ENCODE measurements around the gene TRIM2. TPM values are rescaled to one million over a fixed set of nuclear protein-coding genes. Genes with fewer than 3 reads are reported as not detected.

Gene TRIM2
- total and polyA plus RNA-seq, 2 experiments from 2014 or later: 32.0 to 82.1 TPM

DNA sequence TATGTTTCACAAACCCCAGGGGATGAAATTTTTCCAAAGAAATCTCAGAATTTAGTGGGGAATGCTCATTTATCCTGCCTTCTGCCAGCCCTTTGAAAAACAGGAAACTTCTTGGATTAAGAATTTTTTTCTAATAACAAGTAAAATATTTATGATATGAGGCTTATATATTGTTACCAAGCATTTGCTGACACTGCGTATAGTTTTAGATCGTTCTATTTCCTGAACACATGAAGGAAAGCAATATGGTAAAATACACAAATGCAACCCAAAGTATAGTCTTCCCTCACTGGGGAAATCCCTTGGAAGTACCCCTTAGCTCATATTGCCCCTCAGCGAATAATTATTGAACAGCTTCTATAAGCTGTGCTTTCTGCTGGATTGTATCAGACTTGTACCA lies 85.9 kb downstream of the TRIM2 start:
- DNase-seq (ENCODE audit: low spot score): no peak
- 93% methylated on average over 3 of the region's 3 CpGs for WGBS (ENCODE audit: low lambda C conversion rate, missing lambda C conversion rate)
- Histone ChIP-seq H2AFZ (no peak overlapping the region), H3K4me1 (ENCODE audit: insufficient read depth) (no peaks in the 10 kb centered on the region), H3K4me2 (no peak overlapping the region), H3K27me3 (no peaks in the 10 kb centered on the region), H3K36me3 (replicated peaks; ENCODE audit: insufficient read depth, low read depth) (no peaks in the 10 kb centered on the region), H3K27ac (no peak overlapping the region), H3K9me3 (ENCODE audit: low read depth) (no peaks in the 10 kb centered on the region), H3K9me2 (replicated peaks; ENCODE audit: insufficient read depth) (no peaks in the 10 kb centered on the region), H4K20me1 (ENCODE audit: insufficient read depth, poor library complexity, severe bottlenecking) (no peaks in the 10 kb centered on the region), H3K4me3 (no peak overlapping the region), H3K79me2 (peaks cover 40% of the 10 kb centered on the region)
- TF ChIP-seq EZH2phosphoT487 (IDR thresholded peaks at IDR 0.05; ENCODE audit: low read depth, severe bottlenecking, unreplicated experiment): no peak
- no peak for TF ChIP-seq EZH2 (IDR thresholded peaks at IDR 0.05; ENCODE audit: borderline replicate concordance)

GRCh38 chr4:153291562-153291961 lies 87.3 kb downstream of the TRIM2 start:
- DNase-seq (ENCODE audit: low spot score): no peak
- TF ChIP-seq CTCF (IDR thresholded peaks at IDR 0.05; ENCODE audit: poor library complexity): no peak
- no peak for TF ChIP-seq EZH2phosphoT487 (IDR thresholded peaks at IDR 0.05; ENCODE audit: low read depth, severe bottlenecking, unreplicated experiment)
- H3K4me1 ChIP-seq (ENCODE audit: insufficient read depth): peaks cover 8% of the 10 kb centered on the region
- no peaks in the 10 kb centered on the region for H3K9me3 ChIP-seq (ENCODE audit: low read depth)
- 92% methylated on average over 2 of the region's 2 CpGs for WGBS (ENCODE audit: low lambda C conversion rate, missing lambda C conversion rate)
- peaks cover 26% of the 10 kb centered on the region for H3K79me2 ChIP-seq
- no peaks in the 10 kb centered on the region for H4K20me1 ChIP-seq (ENCODE audit: insufficient read depth, poor library complexity, severe bottlenecking)
- no peaks in the 10 kb centered on the region for H3K27me3 ChIP-seq
- no peak overlapping the region for H3K4me2 ChIP-seq
- H2AFZ ChIP-seq: no peak overlapping the region
- no peaks in the 10 kb centered on the region for H3K9me2 ChIP-seq (replicated peaks; ENCODE audit: insufficient read depth)
- H3K27ac ChIP-seq: no peak overlapping the region
- H3K36me3 ChIP-seq (replicated peaks; ENCODE audit: insufficient read depth, low read depth): no peaks in the 10 kb centered on the region
- H3K4me3 ChIP-seq: no peak overlapping the region

DNA sequence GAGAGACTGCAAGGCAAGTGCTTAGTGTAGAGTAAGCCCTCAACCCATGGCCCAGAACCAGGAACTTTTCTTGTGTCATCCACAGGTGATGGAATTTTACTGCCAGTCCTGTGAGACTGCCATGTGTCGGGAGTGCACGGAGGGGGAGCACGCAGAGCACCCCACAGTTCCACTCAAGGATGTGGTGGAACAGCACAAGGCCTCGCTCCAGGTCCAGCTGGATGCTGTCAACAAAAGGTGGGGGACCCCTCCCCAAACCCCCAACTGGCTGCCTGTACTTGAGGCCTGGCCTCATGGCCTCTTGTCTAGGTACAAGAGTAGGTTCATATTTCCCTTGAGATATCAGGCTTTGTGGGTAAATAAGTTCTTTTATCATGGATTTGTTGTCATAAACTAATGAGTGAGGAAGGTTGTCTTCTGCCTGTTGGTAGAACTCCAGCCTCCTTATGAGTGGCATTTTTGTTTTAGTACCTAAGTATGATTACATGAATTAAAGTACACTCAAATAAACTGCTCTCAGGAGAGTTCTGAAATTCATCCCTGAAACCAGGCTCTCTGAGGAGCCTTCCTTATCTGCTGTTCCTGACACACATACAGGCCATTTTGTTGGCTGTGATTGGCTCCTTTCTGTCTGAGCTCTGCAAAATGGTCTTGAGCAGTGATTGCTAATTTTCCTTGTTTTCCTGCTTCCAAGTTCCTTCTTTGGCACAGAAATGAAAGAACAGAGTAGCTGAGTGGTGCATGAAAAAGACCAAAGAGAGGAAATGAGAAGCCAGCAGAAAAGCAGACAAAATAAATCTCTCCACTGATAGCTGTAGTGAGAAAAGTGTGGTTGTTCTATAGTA lies 88.9 kb downstream of the TRIM2 start:
- Histone ChIP-seq H3K4me3 (no peak overlapping the region), H3K27ac (peak overlapping the region; percentile 1), H3K79me2 (peaks cover 12% of the 10 kb centered on the region), H3K36me3 (replicated peaks; ENCODE audit: insufficient read depth, low read depth) (no peaks in the 10 kb centered on the region), H3K27me3 (no peaks in the 10 kb centered on the region), H2AFZ (no peak overlapping the region), H3K4me2 (no peak overlapping the region), H3K9me3 (ENCODE audit: low read depth) (no peaks in the 10 kb centered on the region), H4K20me1 (ENCODE audit: insufficient read depth, poor library complexity, severe bottlenecking) (no peaks in the 10 kb centered on the region), H3K4me1 (ENCODE audit: insufficient read depth) (peaks cover 18% of the 10 kb centered on the region), H3K9me2 (replicated peaks; ENCODE audit: insufficient read depth) (no peaks in the 10 kb centered on the region)
- TF ChIP-seq CTCF (IDR thresholded peaks at IDR 0.05; ENCODE audit: poor library complexity): no peak
- TF ChIP-seq EZH2 (IDR thresholded peaks at IDR 0.05; ENCODE audit: borderline replicate concordance): no peak
- no peak for TF ChIP-seq EZH2phosphoT487 (IDR thresholded peaks at IDR 0.05; ENCODE audit: low read depth, severe bottlenecking, unreplicated experiment)
- DNase-seq (ENCODE audit: low spot score): no peak
- 98% methylated on average over 4 of the region's 4 CpGs for WGBS (ENCODE audit: low lambda C conversion rate, missing lambda C conversion rate)

DNA sequence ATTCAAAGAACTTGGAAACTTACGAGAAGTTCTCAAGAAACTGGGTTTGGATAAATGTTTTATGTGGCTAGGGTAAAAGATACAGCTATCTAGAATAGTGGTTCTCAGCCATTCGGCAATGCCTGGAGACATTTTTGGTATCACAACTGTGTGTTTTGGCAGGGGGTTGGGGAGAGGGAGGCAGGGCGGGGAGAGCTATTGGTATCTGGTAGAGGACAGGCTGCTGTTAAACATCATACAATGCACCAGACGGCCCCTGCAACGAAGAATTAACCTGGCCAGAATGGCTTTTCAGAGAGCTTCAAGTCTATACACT lies 89.5 kb downstream of the TRIM2 start:
- H3K27ac ChIP-seq: peak overlapping the region; percentile 1
- no peak overlapping the region for H2AFZ ChIP-seq
- H3K9me2 ChIP-seq (replicated peaks; ENCODE audit: insufficient read depth): no peaks in the 10 kb centered on the region
- H4K20me1 ChIP-seq (ENCODE audit: insufficient read depth, poor library complexity, severe bottlenecking): no peaks in the 10 kb centered on the region
- H3K4me3 ChIP-seq: no peak overlapping the region
- TF ChIP-seq CTCF (IDR thresholded peaks at IDR 0.05; ENCODE audit: poor library complexity): no peak
- no peak for TF ChIP-seq EZH2phosphoT487 (IDR thresholded peaks at IDR 0.05; ENCODE audit: low read depth, severe bottlenecking, unreplicated experiment)
- TF ChIP-seq EZH2 (IDR thresholded peaks at IDR 0.05; ENCODE audit: borderline replicate concordance): no peak
- no peak overlapping the region for H3K4me2 ChIP-seq
- H3K27me3 ChIP-seq: no peaks in the 10 kb centered on the region
- WGBS (ENCODE audit: low lambda C conversion rate, missing lambda C conversion rate): 90% methylated on average over 5 of the region's 5 CpGs
- peaks cover 18% of the 10 kb centered on the region for H3K4me1 ChIP-seq (ENCODE audit: insufficient read depth)
- H3K9me3 ChIP-seq (ENCODE audit: low read depth): no peaks in the 10 kb centered on the region
- H3K36me3 ChIP-seq (replicated peaks; ENCODE audit: insufficient read depth, low read depth): no peaks in the 10 kb centered on the region
- no peak for DNase-seq (ENCODE audit: low spot score)
- H3K79me2 ChIP-seq: peaks cover 15% of the 10 kb centered on the region
